ENCODE data around the gene NUP62.

The NUP62 gene

GRCh38 chr19:49932041-49932451 lies 2.7 kb upstream of the NUP62 start:
- H3K4me3 ChIP-seq (ENCODE audit: low read depth, low read length) = no peak overlapping the region
- no peak for DNase-seq (ENCODE audit: low read depth)
- no peak for TF ChIP-seq CTCF (IDR thresholded peaks at IDR 0.05; ENCODE audit: control insufficient read depth, extremely low read depth, insufficient read depth)

- H3K4me3 ChIP-seq (ENCODE audit: low read depth, low read length) = no peak overlapping the region
- DNase-seq (ENCODE audit: low read depth) = no peak
- TF ChIP-seq CTCF (IDR thresholded peaks at IDR 0.05; ENCODE audit: control insufficient read depth, extremely low read depth, insufficient read depth) = no peak
Measured at GRCh38 chr19:49931293-49932040, 2.2 kb upstream of the NUP62 start.

- no peak for TF ChIP-seq CTCF (IDR thresholded peaks at IDR 0.05; ENCODE audit: control insufficient read depth, extremely low read depth, insufficient read depth)
- H3K4me3 ChIP-seq (ENCODE audit: low read depth, low read length) = peak overlapping the region; percentile 34
- no peak for DNase-seq (ENCODE audit: low read depth)
Measured at GRCh38 chr19:49930483-49931011, 1.2 kb upstream of the NUP62 start.

GRCh38 chr19:49929611-49930482 lies 543 bp upstream of the NUP62 start:
- H3K4me3 ChIP-seq (ENCODE audit: low read depth, low read length) = peak overlapping the region; percentile 89
- DNase-seq (ENCODE audit: low read depth) = peak; percentile 94
- no peak for TF ChIP-seq CTCF (IDR thresholded peaks at IDR 0.05; ENCODE audit: control insufficient read depth, extremely low read depth, insufficient read depth)

GRCh38 chr19:49927526-49928264 lies 1.6 kb downstream of the NUP62 start:
- TF ChIP-seq CTCF (IDR thresholded peaks at IDR 0.05; ENCODE audit: control insufficient read depth, extremely low read depth, insufficient read depth) = no peak
- no peak for DNase-seq (ENCODE audit: low read depth)
- H3K4me3 ChIP-seq (ENCODE audit: low read depth, low read length) = peak overlapping the region; percentile 89

GRCh38 chr19:49926515-49926914 lies 2.8 kb downstream of the NUP62 start:
- no peak for DNase-seq (ENCODE audit: low read depth)
- TF ChIP-seq CTCF (IDR thresholded peaks at IDR 0.05; ENCODE audit: control insufficient read depth, extremely low read depth, insufficient read depth) = no peak
- H3K4me3 ChIP-seq (ENCODE audit: low read depth, low read length) = no peak overlapping the region

All from LNCaP clone FGC (cell line).